Esophagus squamous epithelium (tissue), 5 donors: ENCODE data around the gene SIPA1L2. TPM values are rescaled to one million over a fixed set of nuclear protein-coding genes. Genes with fewer than 3 reads are reported as not detected.

Experiments used
- DNase-seq: peaks from one replicate; lab custom pipeline; 2025; lab: John Stamatoyannopoulos, UW
- H3K27ac ChIP-seq, 4 donors: fragments of 200-600 bp; sonication (generic); one replicate each; pipeline ENCODE4 v1.5.1; 2016 to 2019; ENCODE audit warnings: mild to moderate bottlenecking in 1 of 4
- H3K27me3 ChIP-seq, 4 donors: fragments of 200-600 bp; sonication (generic); 1 replicate in 3 of 4; 2 replicates in 1 of 4; pipeline versions ENCODE4 v1.5.1 to v1.6.0; 2017 to 2021; ENCODE audit warnings: antibody characterized with exemption in 1 of 4
- H3K36me3 ChIP-seq, 3 donors: fragments of 200-600 bp; sonication (generic); one replicate each; pipeline ENCODE4 v1.5.1; 2016 to 2019
- H3K4me1 ChIP-seq, 3 donors: fragments of 200-600 bp; sonication (generic); one replicate each; pipeline ENCODE4 v1.5.1; 2017 to 2019
- H3K4me3 ChIP-seq, 4 donors: fragments of 200-600 bp; sonication (generic); 1 replicate in 3 of 4; 2 replicates in 1 of 4; pipeline ENCODE4 v1.5.1; 2016 to 2019; ENCODE audit warnings: mild to moderate bottlenecking in 2 of 4, moderate library complexity in 1 of 4
- H3K9me3 ChIP-seq, 3 donors: fragments of 200-600 bp; sonication (generic); one replicate each; pipeline ENCODE4 v1.5.1; 2016 to 2019
- CTCF ChIP-seq, 6 experiments: fragments of 450-650 bp in 4 of 6; fragments of 200-600 bp in 2 of 6; sonication (generic) in 2 of 6; IDR thresholded peaks; one replicate each; pipeline ENCODE4 v1.5.1; 2016 to 2019; ENCODE audit warnings: antibody characterized with exemption in 6 of 6, mild to moderate bottlenecking in 4 of 6, moderate library complexity in 4 of 6
- POLR2A ChIP-seq, 4 donors: fragments of 450-650 bp; IDR thresholded peaks; one replicate each; pipeline ENCODE4 v1.6.1; 2017; ENCODE audit warnings: antibody characterized with exemption in 4 of 4, mild to moderate bottlenecking in 4 of 4, moderate library complexity in 3 of 4
- WGBS, 2 donors: methylation state at CpG; one replicate each; pipeline ENCODE4 v1.1.5; 2018; 5-methylcytosine and 5-hydroxymethylcytosine counted together
- intact Hi-C: fragments of 100-400 bp; cut with DNase I; formaldehyde crosslinking; loops from one replicate; pipeline ENCODE4 v1.15.0; 2022
- total RNA-seq, 4 donors: library from RNA; depleted of rRNA; stranded (reverse); fragments of >200 nt; gene quantifications; one replicate each; pipeline ENCODE4 v1.1.0, GENCODE V29; 2016
- donor health status: DM: yes; HTN: yes; CAD: no.

The SIPA1L2 gene
- total RNA-seq, 4 donors from 2014 or later: 29.5 to 51.3 (median 46.0) TPM

GRCh38 chr1:232635279-232635678 is 5.3 kb upstream of the SIPA1L2 start:
- no peaks in the 10 kb centered on the region for H3K36me3 ChIP-seq
- no peak overlapping the region for H3K4me3 ChIP-seq
- intact Hi-C loops: loop anchor here (10.0 kb wide), 2 partner anchors 320 to 610 kb away; partner anchors contain the start of gene NTPCR
- TF ChIP-seq POLR2A (IDR thresholded peaks at IDR 0.05) (no peak), CTCF (IDR thresholded peaks at IDR 0.05) (no peak)
- H3K4me1 ChIP-seq: peaks cover 5 to 9% (median 7%) of the 10 kb centered on the region in 3 donors
- no peaks in the 10 kb centered on the region for H3K9me3 ChIP-seq
- H3K27ac ChIP-seq: no peak overlapping the region
- no peak for DNase-seq
- no peaks in the 10 kb centered on the region for H3K27me3 ChIP-seq

- H3K4me3 ChIP-seq: no peak overlapping the region
- no peaks in the 10 kb centered on the region for H3K9me3 ChIP-seq
- H3K27me3 ChIP-seq: peaks cover 0 to 1% (median 0%) of the 10 kb centered on the region in 4 donors
- TF ChIP-seq CTCF (IDR thresholded peaks at IDR 0.05): no peak
- no peak for TF ChIP-seq POLR2A (IDR thresholded peaks at IDR 0.05)
- H3K27ac ChIP-seq: no peak overlapping the region
- H3K36me3 ChIP-seq: no peaks in the 10 kb centered on the region
- H3K4me1 ChIP-seq: peaks cover 5 to 9% (median 7%) of the 10 kb centered on the region in 3 donors
- 61 to 74% methylated on average over 5 of the region's 5 CpGs for WGBS, 2 donors
- intact Hi-C loops: loop anchor here (10.0 kb wide), 2 partner anchors 321 to 611 kb away; partner anchors contain the start of gene NTPCR
- no peak for DNase-seq
Observed at GRCh38 chr1:232634096-232634495, 4.2 kb upstream of the SIPA1L2 start.

GRCh38 chr1:232630894-232631195 is 912 bp upstream of the SIPA1L2 start:
- intact Hi-C loops: loop anchor here (10.0 kb wide), 2 partner anchors 324 to 614 kb away; partner anchors contain the start of gene NTPCR
- Histone ChIP-seq H3K4me3 (peak overlapping the region; percentile 87 to 94 (median 89)), H3K4me1 (peaks cover 7 to 38% (median 17%) of the 10 kb centered on the region in 3 donors), H3K27me3 (peaks cover 0 to 2% (median 0%) of the 10 kb centered on the region in 4 donors), H3K36me3 (no peaks in the 10 kb centered on the region), H3K9me3 (no peaks in the 10 kb centered on the region), H3K27ac (peak overlapping the region; percentile 84 to 95 (median 88))
- DNase-seq: no peak
- WGBS, 2 donors: 0 to 4% methylated on average over 8 of the region's 8 CpGs
- TF ChIP-seq POLR2A (IDR thresholded peaks at IDR 0.05) (no peak), CTCF (IDR thresholded peaks at IDR 0.05) (no peak)

DNA sequence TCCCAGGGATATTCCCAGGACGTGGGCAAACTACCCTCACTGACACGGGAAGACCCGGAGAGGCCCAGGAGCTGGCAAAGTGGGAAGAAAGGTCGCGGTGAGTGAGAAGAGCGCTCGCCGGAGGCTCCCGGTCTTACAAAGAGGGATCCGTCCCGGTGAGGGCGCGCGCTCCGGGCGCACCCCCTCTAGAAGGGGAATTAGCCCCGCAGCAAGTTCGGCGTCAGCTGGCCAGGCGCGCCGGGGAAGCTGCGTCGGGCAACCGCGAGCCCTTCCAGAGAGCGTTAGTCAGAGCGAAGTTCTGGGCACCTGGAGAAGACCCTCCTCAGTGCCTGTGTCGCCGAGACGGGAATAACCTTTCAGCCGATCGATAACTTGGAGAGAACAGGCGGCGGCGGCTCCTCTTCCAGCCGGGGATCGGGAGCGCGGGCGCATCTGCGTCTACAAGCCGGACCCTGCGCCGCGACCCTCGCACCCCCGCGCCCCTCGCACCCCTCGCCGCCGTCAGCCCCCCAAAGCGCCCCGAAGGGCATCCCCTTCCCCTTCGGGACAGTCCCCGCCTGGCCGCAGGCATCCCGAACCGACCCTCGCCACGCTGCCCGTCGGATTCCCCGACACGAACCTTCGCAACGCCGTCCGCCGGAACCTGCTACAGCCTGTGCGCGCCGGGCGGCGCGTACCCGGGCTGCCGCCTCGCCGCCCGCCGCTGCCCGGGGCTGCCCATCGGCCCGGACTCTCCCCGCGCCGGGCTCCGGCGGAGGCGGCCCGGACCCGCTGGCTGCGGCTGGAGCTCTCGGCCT is 485 bp downstream of the SIPA1L2 start:
- H3K36me3 ChIP-seq: no peaks in the 10 kb centered on the region
- intact Hi-C loops: loop anchor here (10.0 kb wide), 2 partner anchors 325 to 615 kb away; partner anchors contain the start of gene NTPCR
- 0 to 7% methylated on average over 17 to 23 of the region's 96 CpGs for WGBS, 2 donors
- H3K4me1 ChIP-seq: peaks cover 7 to 52% (median 20%) of the 10 kb centered on the region in 3 donors
- no peak for DNase-seq
- peak overlapping the region; percentile 87 to 94 (median 89) for H3K4me3 ChIP-seq
- H3K27ac ChIP-seq: peak overlapping the region; percentile 84 to 91 (median 88)
- H3K27me3 ChIP-seq: peaks cover 0 to 2% (median 0%) of the 10 kb centered on the region in 4 donors
- TF ChIP-seq CTCF (IDR thresholded peaks at IDR 0.05): no peak
- no peaks in the 10 kb centered on the region for H3K9me3 ChIP-seq
